RKO (cell line): ENCODE data around the gene ZNF701.
"Not testable (repeated sequence)": the region's sequence is repeated elsewhere in the genome, so short reads cannot be mapped to it uniquely, and the experiment has no call there.

Source experiments
- DNase-seq: peaks from one replicate; pipeline ENCODE4 v3.0.0-alpha.2; 2016; ENCODE audit warnings: low spot score

ZNF701 gene

DNA sequence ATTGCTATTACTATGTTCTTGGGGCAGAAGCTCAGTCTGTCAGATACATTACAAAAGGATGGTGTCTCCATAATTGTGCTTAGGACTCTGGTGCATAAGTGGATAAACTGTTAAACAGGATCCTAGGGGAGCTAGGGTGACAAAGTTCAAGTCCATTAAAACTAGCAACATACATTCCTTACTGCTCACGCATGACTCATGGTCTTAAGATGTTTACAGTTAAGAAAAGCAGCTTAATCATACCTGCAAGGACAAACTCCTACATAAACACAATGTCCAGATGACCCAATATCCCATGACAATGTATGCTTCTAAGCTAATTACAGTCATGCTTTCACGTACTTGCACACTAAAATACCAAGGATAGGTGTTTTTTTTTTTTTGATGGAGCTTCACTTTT is 3.5 kb upstream of the ZNF701 start:
- DNase-seq, result peak; percentile 92

DNA sequence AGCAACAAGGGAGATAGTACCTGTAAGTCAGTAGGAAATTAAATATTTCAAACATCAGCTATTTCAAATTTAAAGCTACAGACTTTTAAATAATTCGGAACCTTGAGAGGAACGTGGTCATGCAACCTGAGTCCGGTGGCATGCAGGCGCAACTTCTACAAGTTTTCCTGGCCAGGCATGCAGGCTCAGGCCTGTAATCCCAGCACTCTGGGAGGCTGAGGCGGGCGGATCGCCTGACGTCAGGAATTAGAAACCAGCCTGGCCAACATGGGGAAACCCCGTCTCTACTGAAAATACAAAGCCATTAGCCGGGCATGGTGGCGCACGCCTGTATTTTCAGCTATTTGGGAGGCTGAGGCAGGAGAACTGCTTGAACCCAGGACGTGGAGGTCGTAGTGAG is 2.2 kb upstream of the ZNF701 start:
- DNase-seq, result no peak

DNA sequence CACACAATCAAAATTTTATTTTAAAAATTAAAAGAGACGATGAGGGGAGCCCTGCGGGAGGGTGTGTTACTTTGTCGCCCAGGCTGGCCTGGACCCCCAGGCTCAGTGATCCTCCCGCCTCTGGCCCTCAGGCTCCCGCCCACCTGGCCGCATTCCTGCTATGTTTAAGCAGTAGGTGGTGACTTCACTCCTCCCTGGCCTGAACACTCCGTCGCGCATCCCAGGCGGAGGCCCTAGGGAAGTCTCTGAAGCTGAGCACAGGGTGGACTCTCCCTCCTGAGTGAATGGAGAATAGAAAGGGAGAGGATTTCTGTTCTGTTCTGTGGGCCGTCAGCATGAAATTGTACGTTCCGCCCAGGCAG is 468 bp upstream of the ZNF701 start:
- not testable (repeated sequence) for DNase-seq

DNA sequence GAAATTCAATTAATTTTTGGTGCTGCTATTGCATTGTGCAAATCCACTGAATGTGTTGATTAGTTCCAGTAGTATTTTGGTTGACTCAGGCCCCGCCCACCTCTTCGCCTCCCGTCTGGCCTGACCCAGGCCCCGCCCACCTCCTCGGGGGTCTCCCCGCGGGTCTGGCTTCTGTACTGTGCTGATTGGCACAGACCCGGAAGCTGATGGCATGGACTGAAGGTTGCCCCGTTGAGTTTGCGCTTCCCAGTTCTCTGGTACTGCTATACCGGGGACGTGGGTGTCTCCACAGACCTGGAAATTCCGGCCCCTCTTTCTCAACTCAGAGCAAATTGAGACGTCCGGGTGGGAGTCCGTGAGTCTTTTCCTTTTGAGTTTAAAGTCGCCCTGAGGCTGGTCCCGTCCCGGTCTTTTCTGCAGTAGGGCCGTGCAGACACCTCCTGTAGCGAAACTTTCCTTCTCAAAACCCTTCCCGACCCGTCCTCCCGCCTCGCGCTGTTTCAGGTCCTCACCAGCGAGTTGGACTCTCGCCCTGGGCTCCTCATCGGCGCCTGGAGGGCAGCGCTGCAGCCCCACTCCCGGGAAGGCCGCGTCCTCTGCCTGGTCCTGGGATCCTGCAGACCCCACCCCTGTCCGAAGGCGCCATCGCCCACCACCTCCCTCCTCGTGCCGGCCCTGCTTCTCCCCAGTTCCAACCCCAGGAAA is 14.8 kb downstream of the ZNF701 start:
- no peak for DNase-seq

DNA sequence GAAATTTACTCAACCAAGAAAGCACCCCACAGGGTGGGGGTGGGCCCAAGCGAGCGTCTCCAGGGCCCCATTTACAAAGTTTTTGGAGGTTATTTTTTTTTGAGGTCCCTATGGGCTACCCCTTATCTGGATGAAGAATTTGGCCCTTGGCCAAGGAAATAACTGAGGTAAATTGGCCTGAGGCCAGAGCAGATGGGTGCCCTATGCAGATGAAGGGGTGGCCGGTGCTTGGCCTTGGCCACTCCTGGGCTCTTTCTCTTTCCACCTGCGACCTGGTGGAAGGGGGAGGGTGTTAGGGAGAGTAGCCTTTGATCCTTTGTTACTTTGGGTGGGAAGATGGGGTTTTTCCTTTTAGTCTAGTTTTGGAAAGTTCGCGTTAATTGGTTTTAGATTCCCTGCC is 15.5 kb downstream of the ZNF701 start:
- no peak for DNase-seq

DNA sequence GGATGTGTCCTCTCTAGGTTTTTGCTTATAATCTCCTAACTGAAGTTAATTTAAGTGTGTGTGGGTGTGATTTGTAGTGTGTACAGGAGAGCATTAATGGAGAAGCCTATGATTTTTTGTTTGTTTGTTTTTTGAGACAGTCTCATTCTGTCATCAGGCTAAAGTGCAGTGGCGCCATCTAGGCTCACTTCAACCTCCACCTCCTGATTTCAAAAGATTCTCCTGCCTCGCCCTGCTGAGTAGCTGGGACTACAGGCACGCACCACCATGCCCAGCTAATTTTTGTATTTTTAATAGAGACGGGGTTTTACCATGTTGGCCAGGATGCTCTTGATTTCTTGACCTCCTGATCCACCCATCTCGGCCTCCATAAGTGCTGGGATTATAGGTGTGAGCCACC is 20.6 kb downstream of the ZNF701 start:
- DNase-seq, result no peak

DNA sequence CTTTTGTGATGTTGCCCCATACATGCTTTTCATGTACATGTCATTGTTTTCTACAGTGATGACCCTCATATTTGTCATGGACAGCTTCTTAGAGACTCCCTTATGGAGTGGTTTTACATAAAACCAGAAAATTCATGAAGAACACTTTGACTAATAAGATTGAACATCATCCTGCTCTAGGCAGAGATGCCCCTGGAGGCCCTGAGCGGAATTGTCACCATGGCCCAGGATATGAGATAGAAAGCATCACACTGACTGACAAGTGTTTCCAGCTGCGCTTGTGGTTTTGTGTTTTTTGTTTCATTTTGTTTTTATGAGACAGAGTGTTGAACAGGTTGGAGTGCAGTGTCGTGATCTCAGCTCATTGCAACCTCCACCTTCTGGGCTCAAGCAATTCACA is 22.2 kb downstream of the ZNF701 start:
- peak; percentile 22 for DNase-seq

DNA sequence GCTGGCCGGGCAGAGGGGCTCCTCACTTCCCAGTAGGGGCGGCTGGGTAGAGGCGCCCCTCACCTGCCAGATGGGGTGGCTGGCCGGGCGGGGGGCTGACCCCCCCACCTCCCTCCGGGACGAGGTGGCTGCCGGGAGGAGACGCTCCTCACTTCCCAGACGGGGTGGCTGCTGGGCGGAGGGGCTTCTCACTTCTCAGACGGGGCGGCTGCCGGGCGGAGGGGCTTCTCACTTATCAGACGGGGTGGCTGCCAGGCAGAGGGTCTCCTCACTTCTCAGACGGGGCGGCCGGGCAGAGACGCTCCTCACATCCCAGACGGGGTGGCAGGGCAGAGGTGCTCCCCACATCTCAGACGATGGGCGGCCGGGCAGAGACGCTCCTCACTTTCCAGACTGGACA is 23.4 kb downstream of the ZNF701 start:
- DNase-seq, result not testable (repeated sequence)

DNA sequence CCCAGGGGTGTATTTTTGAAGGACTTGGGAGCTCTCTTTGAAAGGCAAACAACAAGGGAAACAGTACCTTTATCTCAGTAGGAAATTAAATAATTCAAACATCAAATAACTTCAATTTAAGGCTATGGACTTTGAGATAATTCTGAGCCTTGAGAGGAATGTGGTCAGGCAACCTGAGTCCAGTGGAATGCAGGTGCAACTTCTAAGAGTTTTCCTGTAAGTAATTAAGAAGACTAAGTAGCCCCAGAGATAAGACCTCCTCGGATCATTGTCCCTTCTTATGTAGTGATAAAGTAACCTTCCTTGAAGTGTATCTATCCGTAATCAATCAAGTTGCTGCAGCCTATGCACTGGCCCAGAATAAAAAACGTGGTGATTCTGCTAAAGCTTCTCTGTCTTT is 29.2 kb downstream of the ZNF701 start:
- DNase-seq, result no peak

DNA sequence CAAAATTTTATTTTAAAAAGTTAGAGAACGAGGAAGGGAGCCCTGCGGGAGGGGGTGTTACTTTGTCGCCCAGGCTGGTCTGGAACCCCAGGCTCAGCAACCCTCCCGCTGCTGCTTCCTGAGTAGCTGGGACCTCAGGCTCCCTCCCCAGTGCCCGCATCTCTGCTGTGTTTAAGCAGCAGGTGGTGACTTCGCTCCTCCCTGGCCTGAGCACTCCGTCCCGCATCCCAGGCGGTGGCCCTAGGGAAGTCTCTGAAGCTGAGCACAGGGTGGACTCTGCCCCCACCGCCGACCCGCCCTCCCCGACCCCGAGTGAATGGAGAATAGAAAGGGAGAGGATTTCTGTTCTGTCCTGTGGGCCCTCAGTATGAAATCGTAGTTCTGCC is 30.5 kb downstream of the ZNF701 start:
- DNase-seq, result peak; percentile 60

DNA sequence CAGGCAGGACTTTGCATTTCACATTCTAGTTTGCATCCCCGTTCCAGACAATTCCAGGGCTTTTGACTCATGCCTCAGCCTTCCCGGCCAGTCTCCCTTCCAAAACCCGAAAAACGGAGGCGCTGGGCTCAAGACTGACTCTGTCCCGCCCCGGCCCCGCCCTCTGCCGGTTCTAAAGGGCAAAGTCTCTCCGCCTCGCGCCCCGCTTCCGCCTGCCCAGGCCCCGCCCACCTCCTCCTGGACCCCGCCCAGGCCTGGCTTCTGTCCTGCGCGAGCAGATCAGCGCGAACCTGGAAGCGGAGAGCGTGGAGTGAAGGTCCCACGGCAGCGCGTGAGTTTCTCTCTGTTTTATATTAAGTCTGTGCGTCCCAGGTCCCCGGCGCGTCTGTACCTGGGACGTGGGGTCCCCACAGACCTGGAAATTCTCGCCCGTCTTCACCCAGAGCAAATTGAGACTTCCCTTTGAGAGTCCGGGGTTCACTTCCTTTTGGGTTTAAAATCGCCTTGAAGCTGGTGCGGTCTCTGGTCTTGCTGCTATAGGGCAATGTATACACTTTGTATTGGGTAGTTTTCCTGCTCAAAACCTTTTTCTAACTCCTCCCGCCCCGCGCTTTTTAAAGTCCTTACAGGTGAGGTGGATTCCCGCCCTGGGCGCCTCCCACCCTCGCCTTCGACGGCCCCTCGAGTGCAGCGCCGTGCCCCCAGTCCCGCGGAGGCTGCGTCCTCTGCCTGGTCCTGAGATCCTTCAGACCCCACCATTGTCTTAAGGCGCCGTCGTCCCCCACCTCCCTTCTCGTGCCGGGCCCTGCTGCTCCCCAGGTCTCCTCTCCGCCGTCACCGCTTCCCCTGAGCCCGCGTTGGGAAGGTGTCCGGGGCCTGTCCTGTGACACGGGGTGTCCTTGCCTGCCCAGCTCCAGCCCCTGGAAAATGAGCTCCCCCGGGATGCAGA is 31.2 kb downstream of the ZNF701 start:
- DNase-seq, result peak; percentile 93

DNA sequence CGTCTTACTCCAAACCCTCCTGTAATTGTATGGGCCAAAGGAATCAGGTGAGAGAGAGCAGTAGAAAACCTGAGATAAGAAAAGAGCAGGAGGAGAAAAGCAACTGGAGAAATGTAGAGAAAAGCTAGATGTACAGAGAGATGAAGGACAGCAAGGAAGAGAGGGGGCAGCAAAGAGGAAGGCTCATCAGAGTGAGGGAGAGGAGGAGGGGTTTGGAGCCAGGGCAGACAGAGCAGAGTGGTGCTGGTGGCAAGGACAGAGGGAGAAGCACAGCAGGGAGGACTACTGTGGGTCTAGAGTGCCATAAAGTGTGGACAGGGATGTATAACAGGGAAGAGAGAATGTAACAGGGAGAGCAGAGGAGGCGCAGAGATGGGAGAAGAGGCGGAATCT is 31.9 kb downstream of the ZNF701 start:
- peak; percentile 43 for DNase-seq

DNA sequence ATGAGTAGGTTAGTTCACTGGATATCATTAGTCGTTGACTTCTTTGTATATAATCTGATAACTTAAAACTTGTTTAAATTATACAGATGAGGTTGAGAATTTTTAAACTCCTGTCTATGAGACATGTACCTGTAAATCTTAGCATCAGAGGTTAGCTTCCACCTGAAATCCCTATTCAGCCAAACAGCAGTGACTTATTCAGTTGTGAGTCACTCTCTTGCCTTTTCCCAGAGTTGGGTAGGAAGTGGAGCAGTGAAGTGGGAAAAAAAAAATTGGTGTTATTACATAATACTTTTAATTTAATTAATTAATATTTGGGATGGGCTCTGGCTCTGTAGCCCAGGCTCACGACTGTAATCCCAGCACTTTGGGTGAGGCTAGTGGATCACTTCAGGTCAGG is 32.9 kb downstream of the ZNF701 start:
- peak; percentile 47 for DNase-seq

DNA sequence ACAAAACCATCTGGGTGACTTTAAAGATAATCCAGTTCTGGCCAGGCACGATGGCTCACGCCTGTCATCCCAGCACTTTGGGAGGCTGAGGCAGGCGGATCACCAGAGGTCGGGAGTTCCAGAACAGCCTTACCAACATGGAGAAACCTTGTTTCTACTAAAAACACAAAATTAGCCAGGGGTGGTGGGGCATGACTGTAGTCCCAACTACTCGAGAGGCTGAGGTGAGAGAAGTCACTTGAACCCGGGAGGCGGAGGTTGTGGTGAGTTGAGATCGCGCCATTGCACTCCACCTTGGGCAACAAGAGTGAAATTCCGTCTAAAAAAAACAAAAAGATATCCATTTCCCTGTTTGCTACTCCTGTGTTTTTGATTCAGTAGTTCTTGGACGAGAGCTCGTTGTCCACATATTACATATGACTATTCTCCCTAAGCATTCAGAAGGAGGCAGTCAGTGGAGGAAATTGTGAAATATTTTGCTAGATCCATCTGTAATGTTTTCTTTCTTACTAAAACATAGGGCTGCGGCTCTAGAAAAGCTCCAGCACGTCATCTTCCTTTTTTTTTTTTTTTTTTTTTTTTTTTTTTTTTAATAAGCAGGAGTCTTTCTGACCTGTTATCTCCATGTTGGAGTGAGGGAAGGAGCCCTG is 33.6 kb downstream of the ZNF701 start:
- DNase-seq, result no peak

DNA sequence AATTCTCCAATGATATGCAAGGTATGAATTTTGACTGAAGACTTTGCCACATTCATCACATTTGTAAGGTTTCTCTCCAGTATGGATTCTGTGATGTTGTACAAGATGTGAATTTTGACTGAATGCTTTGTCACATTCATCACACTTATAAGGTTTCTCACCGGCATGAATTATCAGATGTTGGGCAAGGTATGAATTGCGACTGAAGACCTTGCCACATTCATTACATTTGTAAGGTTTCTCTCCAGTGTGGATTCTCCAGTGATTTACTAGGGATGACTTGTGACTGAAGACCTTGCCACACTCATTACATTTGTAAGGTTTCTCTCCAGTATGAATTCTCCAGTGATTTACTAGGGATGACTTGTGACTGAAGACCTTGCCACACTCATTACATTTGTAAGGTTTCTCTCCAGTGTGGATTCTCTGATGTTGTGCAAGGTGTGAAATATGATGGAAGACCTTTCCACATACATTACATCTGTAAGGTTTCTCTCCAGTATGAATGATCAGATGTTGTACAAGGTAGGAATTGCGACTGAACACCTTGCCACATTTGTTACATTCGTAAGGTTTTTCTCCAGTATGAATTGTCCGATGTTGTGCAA is 43.3 kb downstream of the ZNF701 start:
- no peak for DNase-seq

DNA sequence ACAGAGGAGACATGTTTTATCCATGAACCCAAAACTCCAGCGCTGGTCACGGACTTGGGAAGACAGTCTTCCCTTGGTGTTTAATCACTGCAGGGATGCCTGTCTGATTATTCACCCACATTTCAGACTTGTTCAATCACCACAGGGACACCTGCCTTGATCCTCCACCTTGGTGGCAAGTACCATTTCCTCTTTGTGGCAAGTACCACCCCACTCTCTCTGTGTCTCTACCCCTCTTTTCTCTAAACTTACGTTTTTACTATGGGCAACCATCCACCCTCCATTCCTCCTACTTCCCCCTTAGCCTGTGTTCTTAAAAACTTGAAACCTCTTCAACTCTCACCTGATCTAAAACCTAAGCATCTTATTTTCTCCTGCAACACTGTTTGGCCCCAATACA is 51.3 kb downstream of the ZNF701 start:
- DNase-seq, result no peak

DNA sequence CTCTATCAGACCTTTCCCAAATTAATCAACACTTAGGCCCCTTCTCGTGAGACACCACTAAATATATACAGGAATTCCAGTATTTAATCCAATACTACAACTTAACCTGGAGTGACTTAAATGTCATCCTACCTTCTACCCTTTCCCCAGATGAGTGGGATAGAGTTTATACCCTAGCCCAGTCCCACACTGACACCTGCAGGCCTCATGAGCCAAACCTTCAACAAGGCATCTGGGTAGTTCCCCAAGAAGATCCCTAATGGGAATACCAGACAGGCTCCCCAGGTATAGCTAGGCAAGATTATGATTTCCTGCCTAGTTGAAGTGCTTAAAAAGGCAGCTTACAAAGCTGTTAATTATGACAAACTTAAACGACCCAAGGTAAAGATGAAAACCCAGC is 52.2 kb downstream of the ZNF701 start:
- no peak for DNase-seq

DNA sequence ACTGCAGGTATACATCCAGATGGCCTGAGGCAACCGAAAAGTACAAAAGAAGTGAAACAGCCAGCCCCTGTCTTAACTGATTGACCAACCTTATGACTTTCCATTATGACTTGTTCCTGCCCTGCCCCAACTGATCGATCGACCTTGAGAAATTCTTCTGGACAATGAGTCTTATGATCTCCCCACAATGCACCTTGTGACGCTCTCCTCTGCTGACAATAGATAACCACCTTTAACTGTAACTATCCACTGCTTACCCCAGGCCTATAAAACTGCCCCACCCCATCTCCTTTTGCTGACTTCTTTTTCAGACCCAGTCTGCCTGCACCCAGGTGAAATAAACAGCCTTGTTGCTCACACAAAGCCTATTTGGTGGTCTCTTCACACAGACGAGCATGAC is 56.8 kb downstream of the ZNF701 start:
- DNase-seq, result no peak

DNA sequence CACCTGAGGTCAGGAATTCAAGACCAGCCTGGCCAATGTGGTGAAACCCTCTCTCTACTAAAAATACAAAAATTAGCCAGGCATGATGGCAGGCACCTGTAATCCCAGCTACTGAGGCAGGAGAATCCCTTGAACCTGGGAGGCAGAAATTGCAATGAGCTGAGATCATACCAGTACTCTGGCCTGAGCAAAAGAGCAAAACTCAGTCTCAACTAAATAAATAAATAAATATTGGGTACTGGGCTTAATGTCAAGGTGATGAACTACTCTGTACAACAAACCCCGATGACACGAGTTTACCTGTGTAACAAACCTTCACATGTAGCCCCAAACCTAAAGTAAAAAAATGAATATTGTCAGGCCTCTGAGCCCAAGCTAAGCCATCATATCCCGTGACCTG is 57.4 kb downstream of the ZNF701 start:
- DNase-seq, result not testable (repeated sequence)

DNA sequence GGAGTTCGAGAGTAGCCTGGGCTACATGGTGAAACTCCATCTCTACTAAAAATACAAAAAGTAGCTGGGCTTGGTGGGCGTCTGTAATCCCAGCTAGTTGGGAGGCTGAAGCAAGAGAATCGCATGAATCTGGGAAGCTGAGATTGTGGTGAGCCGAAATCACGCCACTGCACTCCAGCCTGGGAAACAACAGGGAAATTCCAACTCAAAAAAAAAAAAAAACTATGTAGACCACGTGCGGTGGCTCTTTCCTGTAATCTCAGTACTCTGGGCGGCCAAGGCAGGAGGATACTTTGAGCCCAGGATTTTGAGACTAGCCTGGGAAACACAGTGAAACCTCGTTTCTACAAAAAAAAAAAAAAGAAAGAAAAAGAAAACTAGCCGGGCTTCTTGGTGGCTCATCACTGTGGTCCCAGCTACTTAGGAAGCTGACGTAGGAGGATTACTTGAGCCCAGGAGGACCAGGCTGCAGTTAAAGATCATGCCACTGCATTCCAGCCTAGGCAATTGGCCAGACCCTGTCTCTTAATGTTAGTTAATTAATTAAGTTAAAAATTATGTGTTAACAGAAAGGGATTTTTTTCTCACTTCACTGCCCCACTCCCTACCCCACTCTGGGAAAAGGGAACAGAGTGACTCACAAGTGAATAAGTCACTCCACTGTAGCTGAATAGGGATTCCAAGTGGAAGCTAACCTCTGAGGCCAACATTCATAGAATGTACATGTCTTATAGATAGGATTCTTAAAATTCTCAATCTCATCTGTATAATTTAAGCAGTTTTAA is 65.9 kb downstream of the ZNF701 start:
- no peak for DNase-seq
